BLaER1 treated with 17β-estradiol and CSF1 and Interleukin-3, amounts not matched to agents 10 nM and 100 nM (cell line): Measurements from ENCODE around the gene SH3PXD2A.

Source experiments
- H3K27ac ChIP-seq, 11 experiments: shearing (Covaris generic); formaldehyde crosslinking; 2 replicates each; pipeline ENCODE4 v1.8.1; 2022
- H3K27me3 ChIP-seq, 11 experiments: shearing (Covaris generic); formaldehyde crosslinking; 2 replicates each; pipeline ENCODE4 v1.8.1; 2022
- H3K36me3 ChIP-seq, 11 experiments: shearing (Covaris generic); formaldehyde crosslinking; 2 replicates each; pipeline ENCODE4 v1.8.1; 2022
- H3K4me1 ChIP-seq, 10 experiments: shearing (Covaris generic); formaldehyde crosslinking; 2 replicates each; pipeline ENCODE4 v1.8.1; 2022
- H3K4me2 ChIP-seq, 11 experiments: shearing (Covaris generic); formaldehyde crosslinking; 2 replicates each; pipeline ENCODE4 v1.8.1; 2022
- H3K4me3 ChIP-seq, 10 experiments: shearing (Covaris generic); formaldehyde crosslinking; 2 replicates each; pipeline ENCODE4 v1.8.1; 2022
- H3K9ac ChIP-seq, 11 experiments: shearing (Covaris generic); formaldehyde crosslinking; 2 replicates each; pipeline ENCODE4 v1.8.1; 2022
- H3K9me3 ChIP-seq, 11 experiments: shearing (Covaris generic); formaldehyde crosslinking; replicated peaks in 1 of 11; 2 replicates each; pipeline ENCODE4 v1.8.1; 2022
- H4K20me1 ChIP-seq, 11 experiments: shearing (Covaris generic); formaldehyde crosslinking; 2 replicates each; pipeline ENCODE4 v1.8.1; 2022
- Cebpa-rat ChIP-seq, 11 experiments: shearing (Covaris generic); IDR thresholded peaks; 2 replicates each; pipeline ENCODE4 v1.8.1; 2022

SH3PXD2A gene

GRCh38 chr10:103582331-103583123 is 272.8 kb downstream of the SH3PXD2A start:
- H3K9ac ChIP-seq = no peak overlapping the region
- H4K20me1 ChIP-seq = no peaks in the 10 kb centered on the region

DNA sequence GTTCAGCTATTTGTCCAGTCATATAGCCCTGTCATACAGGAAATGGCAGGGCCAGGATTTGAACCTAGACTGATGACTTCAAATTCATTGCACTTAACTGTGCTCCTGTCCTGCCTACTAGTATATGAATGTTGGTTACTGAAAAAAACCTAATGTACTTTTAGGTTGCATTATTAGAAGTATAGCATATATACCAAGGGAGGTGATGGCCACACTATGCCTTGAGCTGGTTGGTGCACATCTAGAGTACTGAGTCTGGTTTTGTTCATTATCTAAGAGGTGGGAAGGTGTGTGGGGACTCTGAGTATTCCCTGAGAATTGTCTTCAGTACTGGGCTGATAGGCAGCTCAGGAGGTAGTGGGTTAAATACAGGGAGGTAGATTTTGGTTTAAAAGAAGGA is 273.9 kb downstream of the SH3PXD2A start:
- Histone ChIP-seq H4K20me1 (no peaks in the 10 kb centered on the region), H3K27me3 (no peaks in the 10 kb centered on the region; a peak in 1 of 22 replicates), H3K4me3 (no peak overlapping the region), H3K36me3 (peaks cover 0 to 7% (median 0%) of the 10 kb centered on the region in 11 experiments; a peak in 5 of 22 replicates), H3K27ac (no peak overlapping the region), H3K4me1 (peaks cover 17 to 76% (median 59%) of the 10 kb centered on the region in 10 experiments), H3K4me2 (peak overlapping the region in 8 of 11 experiments; percentile 54 to 83 (median 70); a peak in 13 of 22 replicates), H3K9ac (no peak overlapping the region), H3K9me3 (peaks cover 0 to 20% (median 11%) of the 10 kb centered on the region in 11 experiments; a peak in 12 of 22 replicates)
- no peak for TF ChIP-seq Cebpa-rat (IDR thresholded peaks at IDR 0.05)

More at GRCh38 chr10:103582331-103583123, 272.8 kb downstream of the SH3PXD2A start:
- Histone ChIP-seq H3K9me3 (peaks cover 0 to 25% (median 13%) of the 10 kb centered on the region in 11 experiments; a peak in 15 of 22 replicates), H3K4me1 (peaks cover 17 to 69% (median 50%) of the 10 kb centered on the region in 10 experiments), H3K36me3 (peaks cover 0 to 7% (median 0%) of the 10 kb centered on the region in 11 experiments; a peak in 5 of 22 replicates), H3K27ac (0 out of 22 replicates have a peak overlapping the region, but pooled peaks of 1 of the 11 experiments have one; percentile 8), H3K27me3 (no peaks in the 10 kb centered on the region; a peak in 1 of 22 replicates), H3K4me2 (peak overlapping the region in 5 of 11 experiments; percentile 5 to 83 (median 30); a peak in 4 of 22 replicates), H3K4me3 (no peak overlapping the region)
- no peak for TF ChIP-seq Cebpa-rat (IDR thresholded peaks at IDR 0.05)

DNA sequence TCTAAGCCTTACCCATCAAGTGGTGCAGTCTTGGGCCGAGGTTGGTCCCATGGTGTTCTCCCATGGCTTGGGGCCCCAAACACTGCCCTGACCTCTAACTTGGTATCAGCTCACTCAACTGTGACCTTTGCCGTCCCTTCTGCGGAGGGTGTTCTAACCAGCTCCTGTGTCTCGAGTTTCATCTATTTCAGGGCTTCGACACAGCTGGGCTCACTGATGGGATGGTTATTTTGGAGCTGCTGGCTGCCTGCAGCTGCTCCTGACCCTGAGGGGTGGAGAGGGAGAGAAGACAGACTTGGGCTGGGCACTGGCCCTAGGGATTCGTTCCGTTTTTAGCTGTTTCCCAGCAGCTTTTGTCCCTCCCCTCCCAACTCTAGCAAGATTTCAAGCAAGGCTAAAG is 274.9 kb downstream of the SH3PXD2A start:
- H3K27ac ChIP-seq = peak overlapping the region in 1 of 11 experiments; percentile 34; a peak in 3 of 22 replicates
- TF ChIP-seq Cebpa-rat (IDR thresholded peaks at IDR 0.05) = no peak
- H4K20me1 ChIP-seq = no peaks in the 10 kb centered on the region
- H3K36me3 ChIP-seq = peaks cover 0 to 7% (median 0%) of the 10 kb centered on the region in 11 experiments; a peak in 4 of 22 replicates
- peaks cover 0 to 12% (median 11%) of the 10 kb centered on the region in 11 experiments; a peak in 12 of 22 replicates for H3K9me3 ChIP-seq
- peak overlapping the region in 4 of 11 experiments; percentile 15 to 38 (median 26); a peak in 3 of 22 replicates for H3K9ac ChIP-seq
- peaks cover 17 to 87% (median 70%) of the 10 kb centered on the region in 10 experiments for H3K4me1 ChIP-seq
- peak overlapping the region; percentile 3 to 83 (median 60); a peak in 19 of 22 replicates for H3K4me2 ChIP-seq
- no peak overlapping the region for H3K4me3 ChIP-seq
- no peaks in the 10 kb centered on the region; a peak in 1 of 22 replicates for H3K27me3 ChIP-seq

DNA sequence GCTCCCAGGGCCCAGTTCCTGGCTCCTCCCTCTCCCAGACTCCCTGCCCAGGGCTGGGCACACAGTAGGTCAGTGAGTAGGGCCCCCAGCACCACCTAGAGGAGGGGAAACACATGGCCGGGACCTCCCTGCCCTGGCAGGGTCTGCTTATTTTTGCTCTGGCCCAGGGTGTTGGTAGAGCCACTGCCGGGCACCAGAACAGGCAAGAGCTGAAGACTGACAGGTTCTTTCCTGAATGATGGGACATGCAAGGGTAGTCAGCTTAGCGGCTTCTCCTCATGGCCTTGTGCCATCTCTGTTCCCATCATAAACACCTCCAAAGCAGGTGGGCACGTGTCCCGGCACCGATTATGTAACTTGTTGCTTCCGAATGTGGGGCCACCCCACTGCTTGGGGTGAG is 275.4 kb downstream of the SH3PXD2A start:
- H3K27ac ChIP-seq = 0 out of 22 replicates have a peak overlapping the region, but pooled peaks of 1 of the 11 experiments have one; percentile 34
- H3K4me2 ChIP-seq = peak overlapping the region; percentile 3 to 83 (median 60); a peak in 19 of 22 replicates
- TF ChIP-seq Cebpa-rat (IDR thresholded peaks at IDR 0.05) = no peak
- H3K36me3 ChIP-seq = peaks cover 0 to 5% (median 0%) of the 10 kb centered on the region in 11 experiments; a peak in 4 of 22 replicates
- H4K20me1 ChIP-seq = no peaks in the 10 kb centered on the region
- no peak overlapping the region for H3K4me3 ChIP-seq
- no peaks in the 10 kb centered on the region; a peak in 1 of 22 replicates for H3K27me3 ChIP-seq
- peaks cover 17 to 89% (median 69%) of the 10 kb centered on the region in 10 experiments for H3K4me1 ChIP-seq
- H3K9ac ChIP-seq = 0 out of 22 replicates have a peak overlapping the region, but pooled peaks of 2 of the 11 experiments have one; percentile 15 to 38
- H3K9me3 ChIP-seq = peaks cover 0 to 9% (median 8%) of the 10 kb centered on the region in 11 experiments; a peak in 12 of 22 replicates

DNA sequence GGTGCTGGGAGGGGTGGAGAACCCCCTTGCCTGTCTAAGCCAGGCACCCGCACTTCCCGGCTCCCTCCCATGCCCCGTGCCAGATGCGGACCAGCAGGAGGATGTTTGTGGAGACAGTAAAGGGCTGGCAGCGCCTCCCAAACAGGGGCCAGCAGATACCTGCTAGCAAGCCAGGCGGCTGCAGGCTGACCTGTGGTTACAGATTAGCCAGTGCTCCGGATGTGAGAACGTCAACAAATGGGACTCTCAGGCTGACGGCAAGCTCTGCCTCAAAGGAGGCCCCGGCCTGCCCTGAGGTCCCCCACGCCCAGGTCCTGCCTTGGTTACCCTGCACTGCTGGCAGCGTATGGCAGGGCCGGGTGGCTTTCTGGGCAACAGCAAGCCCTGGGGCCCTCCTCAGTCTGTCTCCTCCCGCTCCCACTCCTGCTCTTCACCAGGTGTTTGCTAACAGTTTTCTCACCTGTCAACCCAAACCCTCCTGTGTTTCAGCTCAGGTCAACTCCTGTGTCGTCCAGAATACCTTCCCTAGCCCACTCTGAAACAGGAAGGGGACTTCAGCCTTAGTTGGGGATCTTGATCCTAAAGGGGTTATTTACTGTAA is 276.5 kb downstream of the SH3PXD2A start:
- no peaks in the 10 kb centered on the region; a peak in 1 of 22 replicates for H3K27me3 ChIP-seq
- H3K36me3 ChIP-seq = no peaks in the 10 kb centered on the region
- peak overlapping the region in 4 of 11 experiments; percentile 70 to 83 (median 75); a peak in 5 of 22 replicates for H3K4me2 ChIP-seq
- H3K27ac ChIP-seq = no peak overlapping the region
- H3K9me3 ChIP-seq = no peaks in the 10 kb centered on the region
- no peak overlapping the region for H3K4me3 ChIP-seq
- no peaks in the 10 kb centered on the region for H4K20me1 ChIP-seq
- H3K4me1 ChIP-seq = peaks cover 9 to 78% (median 58%) of the 10 kb centered on the region in 10 experiments; a peak in 18 of 20 replicates
- H3K9ac ChIP-seq = no peak overlapping the region
- no peak for TF ChIP-seq Cebpa-rat (IDR thresholded peaks at IDR 0.05)

GRCh38 chr10:103576862-103577261 is 278.5 kb downstream of the SH3PXD2A start:
- Histone ChIP-seq H3K9me3 (no peaks in the 10 kb centered on the region), H3K4me2 (peak overlapping the region in 9 of 11 experiments; percentile 17 to 74 (median 49); a peak in 16 of 22 replicates), H4K20me1 (no peaks in the 10 kb centered on the region), H3K36me3 (no peaks in the 10 kb centered on the region), H3K9ac (0 out of 22 replicates have a peak overlapping the region, but pooled peaks of 2 of the 11 experiments have one; percentile 12 to 21), H3K4me1 (peaks cover 9 to 70% (median 49%) of the 10 kb centered on the region in 10 experiments; a peak in 18 of 20 replicates), H3K27me3 (no peaks in the 10 kb centered on the region; a peak in 1 of 22 replicates), H3K4me3 (no peak overlapping the region), H3K27ac (peak overlapping the region in 1 of 11 experiments; percentile 13; a peak in 1 of 22 replicates)
- no peak for TF ChIP-seq Cebpa-rat (IDR thresholded peaks at IDR 0.05)

DNA sequence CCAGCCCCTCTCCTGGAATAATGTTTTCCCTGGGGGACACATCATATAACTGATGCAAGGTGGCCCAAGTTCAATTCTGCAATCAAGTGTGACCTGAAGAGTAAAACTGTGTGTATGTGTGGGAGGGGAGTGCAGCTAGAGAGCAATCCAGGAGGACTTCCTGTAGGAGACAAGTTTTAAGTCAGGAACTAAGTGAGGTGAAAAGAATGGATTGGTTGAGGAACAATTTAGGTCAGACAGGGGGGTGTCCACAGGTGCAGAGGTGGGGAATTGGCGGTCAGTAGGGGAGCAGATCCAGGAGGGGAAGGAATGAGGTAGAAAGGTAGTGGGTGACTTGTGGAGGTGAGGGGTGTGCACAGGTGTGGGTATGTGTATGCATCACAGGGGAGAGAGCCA is 279.3 kb downstream of the SH3PXD2A start:
- H3K9ac ChIP-seq = no peak overlapping the region
- H3K4me3 ChIP-seq = no peak overlapping the region

GRCh38 chr10:103575416-103576075 is 279.8 kb downstream of the SH3PXD2A start:
- TF ChIP-seq Cebpa-rat (IDR thresholded peaks at IDR 0.05) = no peak
- Histone ChIP-seq H3K27ac (no peak overlapping the region), H3K4me3 (no peak overlapping the region)

More for the DNA sequence above, 279.3 kb downstream of the SH3PXD2A start:
- Histone ChIP-seq H4K20me1 (no peaks in the 10 kb centered on the region), H3K9me3 (no peaks in the 10 kb centered on the region), H3K4me1 (peaks cover 9 to 63% (median 44%) of the 10 kb centered on the region in 10 experiments; a peak in 19 of 20 replicates), H3K36me3 (no peaks in the 10 kb centered on the region), H3K4me2 (peak overlapping the region in 7 of 11 experiments; percentile 34 to 74 (median 63); a peak in 11 of 22 replicates), H3K27me3 (no peaks in the 10 kb centered on the region; a peak in 1 of 22 replicates), H3K27ac (no peak overlapping the region)
- TF ChIP-seq Cebpa-rat (IDR thresholded peaks at IDR 0.05) = no peak

More at GRCh38 chr10:103575416-103576075, 279.8 kb downstream of the SH3PXD2A start:
- Histone ChIP-seq H4K20me1 (no peaks in the 10 kb centered on the region), H3K36me3 (no peaks in the 10 kb centered on the region), H3K27me3 (no peaks in the 10 kb centered on the region; a peak in 1 of 22 replicates), H3K9ac (no peak overlapping the region), H3K4me1 (peaks cover 5 to 58% (median 39%) of the 10 kb centered on the region in 10 experiments; a peak in 19 of 20 replicates), H3K4me2 (peak overlapping the region in 6 of 11 experiments; percentile 17 to 74 (median 56); a peak in 9 of 22 replicates), H3K9me3 (no peaks in the 10 kb centered on the region)
